GM12873 (cell line): ENCODE data around the gene KIAA1755.

Source experiments
- TF ChIP-seq, protein P1 (sequence below): IDR thresholded peaks from 2 replicates; pipeline ENCODE4 v1.5.1; 2012; ENCODE audit warnings: low read depth, mild to moderate bottlenecking, moderate library complexity, low read length, control low read depth; ENCODE audit not compliant: insufficient read depth; ENCODE audit errors: missing control alignments

Gene KIAA1755

DNA sequence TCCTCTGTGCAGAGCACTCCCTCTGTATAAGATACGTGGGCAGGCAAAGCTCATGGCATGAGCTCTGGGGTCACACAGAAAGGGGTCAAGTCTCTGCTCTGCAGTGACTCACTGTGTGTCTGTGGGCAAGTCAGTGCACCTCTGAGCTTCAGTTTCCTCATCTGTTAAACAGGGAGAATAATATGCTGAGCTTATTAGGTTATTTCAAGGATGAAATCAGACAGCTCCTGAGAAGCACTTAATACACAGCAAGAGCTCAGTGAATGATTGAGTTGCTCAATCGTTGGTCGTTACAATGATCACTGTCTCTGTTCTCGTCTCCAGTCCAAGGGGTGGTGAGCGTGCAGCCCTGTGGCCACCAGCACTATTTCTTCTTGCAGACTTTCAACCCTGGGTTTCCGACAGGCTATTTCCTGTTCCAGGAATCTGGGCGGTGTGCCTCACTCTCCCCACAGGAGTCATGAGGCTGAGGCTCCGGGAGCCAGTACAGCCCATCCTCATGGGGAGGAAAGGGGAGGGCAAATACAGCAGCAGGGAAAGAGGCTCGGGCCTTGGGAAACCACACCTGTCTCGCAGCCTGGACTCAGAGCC lies 28.9 kb downstream of the KIAA1755 start:
- TF ChIP-seq, protein P1, sequence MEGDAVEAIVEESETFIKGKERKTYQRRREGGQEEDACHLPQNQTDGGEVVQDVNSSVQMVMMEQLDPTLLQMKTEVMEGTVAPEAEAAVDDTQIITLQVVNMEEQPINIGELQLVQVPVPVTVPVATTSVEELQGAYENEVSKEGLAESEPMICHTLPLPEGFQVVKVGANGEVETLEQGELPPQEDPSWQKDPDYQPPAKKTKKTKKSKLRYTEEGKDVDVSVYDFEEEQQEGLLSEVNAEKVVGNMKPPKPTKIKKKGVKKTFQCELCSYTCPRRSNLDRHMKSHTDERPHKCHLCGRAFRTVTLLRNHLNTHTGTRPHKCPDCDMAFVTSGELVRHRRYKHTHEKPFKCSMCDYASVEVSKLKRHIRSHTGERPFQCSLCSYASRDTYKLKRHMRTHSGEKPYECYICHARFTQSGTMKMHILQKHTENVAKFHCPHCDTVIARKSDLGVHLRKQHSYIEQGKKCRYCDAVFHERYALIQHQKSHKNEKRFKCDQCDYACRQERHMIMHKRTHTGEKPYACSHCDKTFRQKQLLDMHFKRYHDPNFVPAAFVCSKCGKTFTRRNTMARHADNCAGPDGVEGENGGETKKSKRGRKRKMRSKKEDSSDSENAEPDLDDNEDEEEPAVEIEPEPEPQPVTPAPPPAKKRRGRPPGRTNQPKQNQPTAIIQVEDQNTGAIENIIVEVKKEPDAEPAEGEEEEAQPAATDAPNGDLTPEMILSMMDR, result no peak

DNA sequence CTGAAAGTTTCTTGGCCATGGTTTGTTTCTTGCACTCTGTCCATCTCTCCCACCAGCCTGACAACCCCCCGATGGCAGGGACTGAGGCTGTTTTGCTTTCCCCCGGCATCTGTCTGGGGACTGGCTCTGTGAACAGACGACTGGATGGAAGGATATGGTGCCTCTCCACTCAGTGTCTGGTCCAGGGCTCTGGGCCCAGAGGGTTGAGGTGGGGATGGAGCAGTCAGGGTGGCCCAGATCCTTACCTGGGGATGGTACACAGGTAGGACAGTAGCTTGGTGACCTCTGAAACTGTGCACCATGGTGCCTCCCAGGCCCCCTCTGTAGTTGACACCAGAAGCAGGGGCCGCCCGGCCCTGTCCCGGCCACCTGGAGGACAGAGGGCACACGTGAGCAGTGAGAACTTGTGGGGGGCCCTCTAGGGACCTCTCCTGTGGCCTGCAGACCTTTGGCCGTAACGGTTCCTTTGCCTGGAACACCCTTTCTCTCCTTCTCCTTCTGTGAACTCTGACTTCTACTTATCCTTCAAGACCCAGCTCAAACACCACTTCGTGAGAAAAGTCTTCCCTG lies 29.5 kb downstream of the KIAA1755 start:
- TF ChIP-seq, protein P1, result no peak

DNA sequence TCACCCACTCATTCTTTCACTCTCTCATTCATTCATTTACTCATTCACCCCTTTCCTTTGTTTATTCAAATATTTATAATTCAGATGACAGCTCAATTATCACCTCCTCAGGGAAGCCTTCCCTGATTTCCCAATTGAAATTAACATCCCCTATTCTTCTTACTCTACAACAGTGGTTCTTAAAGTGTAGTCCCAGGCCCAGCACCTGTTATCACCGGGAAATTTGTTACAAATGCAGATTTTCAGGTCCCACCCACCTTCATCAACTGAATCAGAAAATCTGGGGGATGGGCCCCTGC lies 30.3 kb downstream of the KIAA1755 start:
- TF ChIP-seq, protein P1, result no peak

DNA sequence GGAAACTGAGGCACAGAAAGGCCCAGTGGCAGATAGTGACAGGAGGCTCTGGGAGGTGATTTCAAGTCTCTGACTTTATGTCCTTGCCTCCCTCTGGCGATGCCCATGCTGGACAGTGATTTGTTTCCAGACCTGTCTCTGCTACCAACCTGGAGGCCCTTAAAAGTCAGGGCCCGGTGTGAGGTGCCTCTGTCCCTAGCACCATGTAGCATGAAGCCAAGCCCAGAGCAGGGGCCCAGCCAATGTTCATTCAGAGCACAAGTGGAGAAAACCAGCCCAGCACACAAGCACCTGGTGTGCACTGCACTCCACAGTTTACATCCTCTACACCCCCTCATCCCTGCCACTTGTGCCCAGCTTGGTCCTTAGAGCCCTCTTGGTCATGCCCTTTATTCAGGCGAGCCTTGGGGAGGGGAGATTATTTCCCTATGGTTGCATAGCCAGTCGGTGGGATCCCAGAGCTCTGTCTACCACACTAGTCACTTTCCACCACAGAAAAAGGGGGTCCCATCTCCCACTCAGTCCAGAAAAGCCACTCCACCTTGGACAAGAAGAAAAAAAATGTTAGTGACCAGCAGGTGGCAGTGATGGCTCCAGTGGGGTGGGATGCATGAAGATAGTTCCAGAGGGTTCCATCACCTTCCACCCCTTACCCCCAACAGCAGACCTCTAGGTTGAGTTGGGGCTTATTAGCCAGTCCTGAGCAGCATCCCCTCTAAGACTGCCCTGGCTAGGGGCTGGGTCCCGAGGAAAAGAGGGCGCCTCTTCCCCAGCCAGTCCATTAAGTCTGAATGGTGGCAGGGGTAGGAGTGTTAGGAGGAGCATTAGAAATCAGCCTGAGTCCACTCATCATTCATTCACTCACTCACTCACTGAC lies 30.9 kb downstream of the KIAA1755 start:
- TF ChIP-seq, protein P1, result peak; percentile 61

DNA sequence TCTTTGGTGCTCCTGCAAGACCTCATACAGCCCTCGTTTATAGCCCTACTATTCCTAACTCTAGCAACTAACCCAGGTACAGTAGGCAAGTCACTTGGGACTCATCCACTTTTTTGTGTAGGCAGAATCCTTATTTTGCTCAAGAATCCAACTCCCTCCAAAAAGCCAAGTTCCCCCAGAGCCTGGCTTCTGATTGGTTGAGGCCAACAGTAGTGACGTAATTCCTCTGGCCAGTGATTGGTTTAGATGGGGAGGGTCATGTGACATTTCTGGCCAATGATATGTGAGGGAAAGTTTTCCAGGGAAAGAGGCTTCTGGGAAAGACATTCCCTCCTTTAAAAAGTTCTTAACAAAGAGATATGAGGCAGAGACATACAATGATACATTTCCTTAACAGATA lies 32.1 kb downstream of the KIAA1755 start:
- TF ChIP-seq, protein P1, result no peak

DNA sequence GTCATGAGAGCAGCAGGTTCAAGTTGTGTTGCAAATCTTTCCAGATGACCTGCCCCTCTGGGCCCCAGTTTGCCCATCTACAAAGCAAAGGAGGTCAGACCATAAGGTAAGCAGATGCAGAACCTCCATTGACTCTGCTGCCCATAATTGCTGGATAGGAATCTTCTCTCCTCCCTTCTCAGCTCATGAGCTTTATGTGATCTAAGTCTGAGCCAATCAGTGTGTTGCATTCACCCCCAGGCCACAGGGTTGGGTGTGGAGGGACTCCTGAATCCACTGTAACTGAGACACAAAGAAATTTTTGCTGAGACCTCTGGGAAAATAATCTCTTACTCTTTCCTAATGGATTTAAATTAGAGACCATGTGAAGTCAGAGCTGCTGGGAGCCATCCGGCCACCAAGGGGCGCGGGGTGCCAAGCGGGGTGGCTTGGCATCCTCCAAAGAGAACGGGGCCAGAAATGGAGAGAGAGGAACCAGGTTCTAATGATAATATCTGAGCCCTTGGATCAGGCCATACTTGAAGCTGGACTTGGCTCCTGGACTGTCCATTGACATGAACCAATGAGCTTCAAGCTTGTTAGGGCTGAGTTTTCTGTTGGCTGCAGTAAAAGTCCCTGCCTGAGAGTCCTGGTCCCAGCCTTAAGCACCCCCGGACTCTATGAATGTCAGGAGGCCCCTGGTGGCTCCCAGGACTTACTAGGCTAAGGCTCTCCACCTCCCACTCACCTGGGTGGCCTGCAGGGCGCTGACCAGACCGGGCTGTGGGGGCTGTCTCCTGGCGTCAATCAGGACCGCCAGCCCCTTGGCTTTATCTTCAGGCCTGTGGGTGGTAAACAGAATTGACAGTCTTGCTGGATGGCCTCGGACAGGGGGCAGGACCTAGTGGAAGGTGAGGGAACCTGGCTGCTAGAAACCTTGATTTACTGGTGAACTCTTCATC lies 32.8 kb downstream of the KIAA1755 start:
- TF ChIP-seq, protein P1, result no peak

DNA sequence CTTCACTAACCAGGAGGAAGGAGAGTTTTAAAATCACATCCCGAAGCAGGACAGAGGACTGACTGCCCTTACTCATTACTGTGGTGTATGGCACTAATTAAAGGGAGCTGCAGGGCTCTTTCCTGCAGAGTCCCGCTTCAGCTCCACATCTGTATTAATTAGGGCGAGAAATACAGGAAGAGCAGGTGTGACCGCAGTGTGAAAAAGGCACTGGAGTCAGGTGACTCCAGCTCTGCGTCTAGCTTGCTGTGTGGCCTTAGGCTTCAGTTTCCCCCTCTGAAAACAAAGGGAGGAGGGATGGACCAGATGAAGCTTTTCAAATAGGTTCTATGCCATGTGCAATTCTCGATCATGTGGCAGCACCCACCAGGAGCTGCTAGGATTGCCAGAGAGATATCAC lies 34.0 kb downstream of the KIAA1755 start:
- TF ChIP-seq, protein P1, result no peak
